ENCODE measurements around the gene AREL1. TPM values are rescaled to one million over a fixed set of nuclear protein-coding genes. Genes with fewer than 3 reads are reported as not detected.
A peak's percentile ranks its signal among the peaks of the same experiment; 100 is the strongest.

The AREL1 gene
- total RNA-seq, 1 experiment from 2014 or later, result 44.7 TPM

DNA sequence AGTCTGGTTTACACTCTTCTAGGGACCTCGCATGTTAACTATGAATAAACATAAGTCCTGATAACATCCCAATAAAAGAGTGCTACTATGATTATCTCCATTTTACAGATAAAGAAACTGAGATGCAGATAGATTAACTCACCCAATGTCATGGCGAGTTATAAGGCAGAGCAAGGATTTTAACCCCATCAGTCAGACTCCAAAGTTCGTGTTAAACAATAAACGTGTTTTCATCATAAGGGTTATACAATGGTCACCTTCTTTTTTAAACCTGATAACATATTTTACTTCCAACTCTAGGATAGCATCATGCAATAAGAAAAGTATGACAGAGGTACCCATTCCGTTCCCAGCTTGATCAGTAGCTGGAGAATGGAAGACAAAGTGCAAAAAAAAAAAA, 1.2 kb downstream of the AREL1 start:
- TF ChIP-seq TCF7L2 (IDR thresholded peaks at IDR 0.05; ENCODE audit: low read depth, low read length), result no peak
- TF ChIP-seq, protein P1, sequence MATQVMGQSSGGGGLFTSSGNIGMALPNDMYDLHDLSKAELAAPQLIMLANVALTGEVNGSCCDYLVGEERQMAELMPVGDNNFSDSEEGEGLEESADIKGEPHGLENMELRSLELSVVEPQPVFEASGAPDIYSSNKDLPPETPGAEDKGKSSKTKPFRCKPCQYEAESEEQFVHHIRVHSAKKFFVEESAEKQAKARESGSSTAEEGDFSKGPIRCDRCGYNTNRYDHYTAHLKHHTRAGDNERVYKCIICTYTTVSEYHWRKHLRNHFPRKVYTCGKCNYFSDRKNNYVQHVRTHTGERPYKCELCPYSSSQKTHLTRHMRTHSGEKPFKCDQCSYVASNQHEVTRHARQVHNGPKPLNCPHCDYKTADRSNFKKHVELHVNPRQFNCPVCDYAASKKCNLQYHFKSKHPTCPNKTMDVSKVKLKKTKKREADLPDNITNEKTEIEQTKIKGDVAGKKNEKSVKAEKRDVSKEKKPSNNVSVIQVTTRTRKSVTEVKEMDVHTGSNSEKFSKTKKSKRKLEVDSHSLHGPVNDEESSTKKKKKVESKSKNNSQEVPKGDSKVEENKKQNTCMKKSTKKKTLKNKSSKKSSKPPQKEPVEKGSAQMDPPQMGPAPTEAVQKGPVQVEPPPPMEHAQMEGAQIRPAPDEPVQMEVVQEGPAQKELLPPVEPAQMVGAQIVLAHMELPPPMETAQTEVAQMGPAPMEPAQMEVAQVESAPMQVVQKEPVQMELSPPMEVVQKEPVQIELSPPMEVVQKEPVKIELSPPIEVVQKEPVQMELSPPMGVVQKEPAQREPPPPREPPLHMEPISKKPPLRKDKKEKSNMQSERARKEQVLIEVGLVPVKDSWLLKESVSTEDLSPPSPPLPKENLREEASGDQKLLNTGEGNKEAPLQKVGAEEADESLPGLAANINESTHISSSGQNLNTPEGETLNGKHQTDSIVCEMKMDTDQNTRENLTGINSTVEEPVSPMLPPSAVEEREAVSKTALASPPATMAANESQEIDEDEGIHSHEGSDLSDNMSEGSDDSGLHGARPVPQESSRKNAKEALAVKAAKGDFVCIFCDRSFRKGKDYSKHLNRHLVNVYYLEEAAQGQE (IDR thresholded peaks at IDR 0.05; ENCODE audit: insufficient read depth in 1 of 2, low read depth in 2 of 2, low read length in 1 of 2), result no peak
- TF ChIP-seq POLR2AphosphoS5 (IDR thresholded peaks at IDR 0.05; ENCODE audit: low read depth, low read length), result no peak
- TF ChIP-seq SIN3A (IDR thresholded peaks at IDR 0.05; ENCODE audit: borderline replicate concordance, insufficient read depth, low read depth, low read length), result no peak
- TF ChIP-seq CTCF (IDR thresholded peaks at IDR 0.05), result no peak
- Histone ChIP-seq H3K4me1 (ENCODE audit: control insufficient read depth, insufficient read depth, low read length) (peaks cover 7% of the 10 kb centered on the region; the same call in 1 of the 2 replicates), H3K4me3 (ENCODE audit: low read depth in 2 of 2, low read length in 2 of 2) (peak overlapping the region; percentile 99), H3K36me3 (ENCODE audit: control insufficient read depth, insufficient read depth, low read length) (peaks cover 28% of the 10 kb centered on the region), H3K9me3 (ENCODE audit: control insufficient read depth, insufficient read depth, low read depth, low read length) (no peaks in the 10 kb centered on the region), H3K27ac (ENCODE audit: low read length) (peak overlapping the region; percentile 97), H3K27me3 (ENCODE audit: control insufficient read depth, insufficient read depth, low read length) (no peaks in the 10 kb centered on the region)
- ChIA-PET CTCF (no interaction called here), POLR2A (interaction anchor here (0.6 kb wide), 1 partner anchor 66 kb away, joined by 10 read pairs; no protein-coding TSS in a partner anchor)
- no TSS peak for BruUV-seq (replicated peaks)
- in situ Hi-C loops (cut with HindIII; ENCODE audit: low pct_unique_long_range_greater_than_20kb, low sequenced_read_pairs), result no loop called here
- no peak for ATAC-seq
- no peak for DNase-seq (ENCODE audit: low read depth, low spot score)
- intact Hi-C loops (cut with micrococcal nuclease; ENCODE audit: unreplicated experiment), result no loop called here

- H3K9me3 ChIP-seq (ENCODE audit: control insufficient read depth, insufficient read depth, low read depth, low read length), result no peaks in the 10 kb centered on the region
- no peak overlapping the region for H3K4me3 ChIP-seq (ENCODE audit: low read depth in 2 of 2, low read length in 2 of 2)
- POLR2A ChIA-PET, result no interaction called here
- DNase-seq (ENCODE audit: low read depth, low spot score) (no peak), ATAC-seq (no peak)
- CTCF ChIA-PET, result no interaction called here
- intact Hi-C loops (cut with micrococcal nuclease; ENCODE audit: unreplicated experiment), result no loop called here
- BruUV-seq (replicated peaks), result no TSS peak
- in situ Hi-C loops (cut with HindIII; ENCODE audit: low pct_unique_long_range_greater_than_20kb, low sequenced_read_pairs), result no loop called here
- peaks cover 7% of the 10 kb centered on the region; the same call in 1 of the 2 replicates for H3K4me1 ChIP-seq (ENCODE audit: control insufficient read depth, insufficient read depth, low read length)
- H3K27ac ChIP-seq (ENCODE audit: low read length), result no peak overlapping the region
- peaks cover 21% of the 10 kb centered on the region for H3K36me3 ChIP-seq (ENCODE audit: control insufficient read depth, insufficient read depth, low read length)
- H3K27me3 ChIP-seq (ENCODE audit: control insufficient read depth, insufficient read depth, low read length), result no peaks in the 10 kb centered on the region
- no peak for TF ChIP-seq POLR2AphosphoS5 (IDR thresholded peaks at IDR 0.05; ENCODE audit: low read depth, low read length)
- TF ChIP-seq, protein P1 (IDR thresholded peaks at IDR 0.05; ENCODE audit: insufficient read depth in 1 of 2, low read depth in 2 of 2, low read length in 1 of 2), result no peak
- no peak for TF ChIP-seq CTCF (IDR thresholded peaks at IDR 0.05)
- TF ChIP-seq TCF7L2 (IDR thresholded peaks at IDR 0.05; ENCODE audit: low read depth, low read length), result no peak
- TF ChIP-seq SIN3A (IDR thresholded peaks at IDR 0.05; ENCODE audit: borderline replicate concordance, insufficient read depth, low read depth, low read length), result no peak
Measured at GRCh38 chr14:74710480-74710879, 2.4 kb downstream of the AREL1 start.
